NCI-H2081 (cell line): ENCODE measurements around the gene FFAR3.
"Not testable (repeated sequence)": the region's sequence is repeated elsewhere in the genome, so short reads cannot be mapped to it uniquely, and the experiment has no call there.

Experiments used
- DNase-seq, 2 experiments: peaks; one replicate each; lab custom pipeline; 2025; lab: John Stamatoyannopoulos, UW

Gene FFAR3

DNA sequence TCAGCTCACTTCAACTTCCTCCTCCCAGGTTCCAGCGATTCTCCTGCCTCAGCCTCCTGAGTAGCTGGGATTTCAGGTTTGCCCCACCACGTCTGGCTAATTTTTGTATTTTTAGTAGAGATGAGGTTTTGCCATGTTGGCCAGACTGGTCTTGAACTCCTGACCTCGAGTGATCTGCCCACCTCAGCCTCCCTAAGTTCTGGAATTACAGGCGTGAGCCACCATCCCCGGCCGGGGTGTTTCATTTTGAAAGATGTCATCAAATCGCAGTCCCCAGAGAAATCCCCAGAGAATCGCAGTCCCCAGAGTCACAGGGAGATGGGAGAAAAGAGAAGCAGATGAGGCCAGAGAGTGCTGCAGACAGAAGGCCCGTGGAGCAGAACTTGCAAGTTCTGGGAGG is 43.2 kb downstream of the FFAR3 start:
- not testable (repeated sequence) for DNase-seq

DNA sequence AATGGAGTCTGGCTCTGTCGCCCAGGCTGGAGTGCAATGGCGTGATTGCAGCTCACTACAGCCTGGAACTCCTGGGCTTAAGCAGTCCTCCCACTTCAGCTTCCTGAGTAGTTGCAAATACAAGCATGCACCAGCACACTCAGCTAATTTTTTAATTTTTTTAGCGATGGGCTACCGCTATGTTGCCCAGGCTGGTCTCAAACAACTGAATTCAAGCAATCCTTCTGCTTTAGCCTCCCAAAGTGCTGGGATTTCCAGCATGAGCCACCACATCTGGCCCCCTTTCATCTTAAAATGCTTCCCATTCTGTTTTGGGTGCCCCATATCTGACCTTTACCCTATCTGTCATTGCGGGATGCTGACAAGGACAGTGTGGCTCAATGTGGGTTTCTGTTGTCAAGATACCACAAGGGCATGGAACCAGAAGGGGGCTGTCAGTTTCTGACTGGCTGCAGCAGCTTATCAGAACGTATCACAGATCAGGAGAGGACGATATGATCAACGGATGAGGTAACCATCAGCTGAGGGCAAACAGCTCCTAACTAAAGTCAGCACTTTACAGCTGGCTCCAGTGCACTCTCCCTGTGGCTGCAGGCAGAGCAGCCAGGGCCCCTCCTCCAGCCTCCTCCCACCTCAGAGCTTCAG is 45.0 kb downstream of the FFAR3 start:
- DNase-seq, result no peak

- DNase-seq, result no peak
Observed at GRCh38 chr19:35404879-35405622, 46.8 kb downstream of the FFAR3 start.

- DNase-seq, result no peak
Observed at GRCh38 chr19:35407619-35408018, 49.4 kb downstream of the FFAR3 start.

GRCh38 chr19:35408284-35409171 is 50.3 kb downstream of the FFAR3 start:
- no peak for DNase-seq

GRCh38 chr19:35409191-35409590 is 50.9 kb downstream of the FFAR3 start:
- no peak for DNase-seq
